HepG2 (cell line): ENCODE data around the gene NRG2. TPM values are rescaled to one million over a fixed set of nuclear protein-coding genes. Genes with fewer than 3 reads are reported as not detected.

Experiments used
- AGO2 ChIP-seq: fragments of 200-400 bp; formaldehyde crosslinking; optimal IDR thresholded peaks from 2 replicates; pipeline ENCODE3; 2017; ENCODE audit warnings: mild to moderate bottlenecking, low read depth, low read length, moderate library complexity
- BCLAF1 ChIP-seq: fragments of 450-650 bp; IDR thresholded peaks from 2 replicates; pipeline ENCODE4 v1.6.1; 2017; ENCODE audit warnings: mild to moderate bottlenecking
- CAMTA2 ChIP-seq: sonication (generic); formaldehyde crosslinking; IDR thresholded peaks from 2 replicates; pipeline ENCODE4 v1.4.0; 2020; ENCODE audit warnings: mild to moderate bottlenecking, missing genetic modification reagents, borderline replicate concordance
- EEA1 ChIP-seq: sonication (generic); formaldehyde crosslinking; IDR thresholded peaks from 2 replicates; pipeline ENCODE4 v1.5.1; 2020; ENCODE audit warnings: mild to moderate bottlenecking, missing genetic modification reagents, borderline replicate concordance
- FOXK2 ChIP-seq: fragments of 450-650 bp; IDR thresholded peaks from 2 replicates; pipeline ENCODE4 v1.6.1; 2016
- FOXP1 ChIP-seq, 2 experiments: fragments of 450-650 bp in 1 of 2; IDR thresholded peaks; 2 replicates each; pipeline ENCODE4 v1.6.1; 2017 to 2018; ENCODE audit warnings: antibody characterized with exemption in 1 of 2
- GATA4 ChIP-seq: sonication (generic); IDR thresholded peaks from 2 replicates; pipeline ENCODE4 v1.6.1; 2016; ENCODE audit warnings: antibody characterized with exemption, low read depth, borderline replicate concordance
- HMG20A ChIP-seq: IDR thresholded peaks from 2 replicates; pipeline ENCODE4 v1.6.1; 2016; ENCODE audit warnings: borderline replicate concordance
- IRF1 ChIP-seq: sonication (generic); formaldehyde crosslinking; IDR thresholded peaks from 2 replicates; pipeline ENCODE4 v1.4.0; 2020; ENCODE audit warnings: low read depth, mild to moderate bottlenecking, missing genetic modification reagents
- MXD4 ChIP-seq: IDR thresholded peaks from 2 replicates; pipeline ENCODE4 v1.6.1; 2016; ENCODE audit warnings: mild to moderate bottlenecking, missing biosample characterization, missing genetic modification reagents
- PRDM4 ChIP-seq: sonication (generic); formaldehyde crosslinking; IDR thresholded peaks from 2 replicates; pipeline ENCODE4 v1.9.0; 2021; ENCODE audit warnings: missing genetic modification reagents, borderline replicate concordance
- RBM39 ChIP-seq: fragments of 200-400 bp; formaldehyde crosslinking; IDR thresholded peaks from one replicate; pipeline ENCODE4 v1.6.1; 2018; ENCODE audit warnings: antibody characterized with exemption, mild to moderate bottlenecking, low read depth, low read length; ENCODE audit not compliant: poor library complexity, severe bottlenecking
- RORA ChIP-seq: sonication (generic); formaldehyde crosslinking; IDR thresholded peaks from 2 replicates; pipeline ENCODE4 v1.5.0; 2020; ENCODE audit warnings: mild to moderate bottlenecking, missing genetic modification reagents, moderate library complexity
- RXRB ChIP-seq: IDR thresholded peaks from 2 replicates; pipeline ENCODE4 v1.6.1; 2016; ENCODE audit warnings: borderline replicate concordance, missing genetic modification reagents, missing compliant biosample characterization
- ZBTB25 ChIP-seq: IDR thresholded peaks from 2 replicates; pipeline ENCODE4 v1.6.1; 2018; ENCODE audit warnings: missing genetic modification reagents
- ZNF292 ChIP-seq: sonication (generic); formaldehyde crosslinking; IDR thresholded peaks from 2 replicates; pipeline ENCODE4 v1.8.1; 2022; ENCODE audit warnings: mild to moderate bottlenecking, low read depth, missing genetic modification reagents, borderline replicate concordance
- ZNF34 ChIP-seq: sonication (generic); formaldehyde crosslinking; IDR thresholded peaks from 2 replicates; pipeline ENCODE4 v1.4.0; 2020; ENCODE audit warnings: mild to moderate bottlenecking, missing genetic modification reagents, borderline replicate concordance
- ZNF543 ChIP-seq: sonication (generic); formaldehyde crosslinking; IDR thresholded peaks from 2 replicates; pipeline ENCODE4 v1.4.0; 2020; ENCODE audit warnings: mild to moderate bottlenecking, missing genetic modification reagents
- ZNF569 ChIP-seq: sonication (generic); formaldehyde crosslinking; IDR thresholded peaks from 2 replicates; pipeline ENCODE4 v1.5.0; 2020; ENCODE audit warnings: mild to moderate bottlenecking, missing genetic modification reagents, moderate library complexity, borderline replicate concordance
- ZNF713 ChIP-seq: sonication (generic); formaldehyde crosslinking; IDR thresholded peaks from 2 replicates; pipeline ENCODE4 v1.4.0; 2020; ENCODE audit warnings: mild to moderate bottlenecking, missing genetic modification reagents
- ZNF772 ChIP-seq: sonication (generic); formaldehyde crosslinking; IDR thresholded peaks from 2 replicates; pipeline ENCODE4 v1.5.0; 2020; ENCODE audit warnings: mild to moderate bottlenecking, missing genetic modification reagents
- ZNF788 ChIP-seq: sonication (generic); formaldehyde crosslinking; IDR thresholded peaks from 2 replicates; pipeline ENCODE4 v1.5.0; 2020; ENCODE audit warnings: mild to moderate bottlenecking, missing genetic modification reagents, borderline replicate concordance
- polyA plus RNA-seq, 8 experiments: library from polyadenylated mRNA; depleted of rRNA in 3 of 8; stranded (reverse) in 7 of 8; unstranded in 1 of 8; fragments of >200 nt; fragmentation: Illumina TruSeq in 4 of 8; extraction: Trizol in 4 of 8; gene quantifications; 2 replicates each; pipeline versions ENCODE4 v1.2.1 to v1.2.3, GENCODE V29; 2011 to 2016; ENCODE audit warnings: low read depth in 4 of 8, missing spikeins in 1 of 8, mixed read lengths in 1 of 8; ENCODE audit not compliant: insufficient read depth in 1 of 8
- total RNA-seq, 5 experiments: library from RNA; depleted of rRNA; stranded (reverse); fragments of >200 nt; fragmentation: Illumina TruSeq; extraction: Trizol; gene quantifications; 2 replicates each; pipeline ENCODE4 v1.2.3, GENCODE V29; 2016; ENCODE audit warnings: low read depth in 1 of 5

NRG2 gene
- total and polyA plus RNA-seq, 2 of the 13 experiments (the other 11 are each of a cell fraction or from before 2014, with no cell fraction given): not detected

- TF ChIP-seq BCLAF1 (no peak), ZNF772 (CRISPR knock-in tag) (0 out of 2 replicates have a peak, but pooled peaks have one; percentile 24), ZNF788 (CRISPR knock-in tag) (peak; percentile 72; the same call in 1 of the 2 replicates), EEA1 (CRISPR knock-in tag) (no peak), AGO2 (no peak), FOXK2 (no peak), ZNF569 (no peak), ZNF543 (CRISPR knock-in tag) (0 out of 2 replicates have a peak, but pooled peaks have one; percentile 70), RXRB (peak; percentile 53; the same call in 1 of the 2 replicates), ZNF34 (CRISPR knock-in tag) (0 out of 2 replicates have a peak, but pooled peaks have one; percentile 59), HMG20A (0 out of 2 replicates have a peak, but pooled peaks have one; percentile 30), ZNF713 (CRISPR knock-in tag) (0 out of 2 replicates have a peak, but pooled peaks have one; percentile 67), GATA4 (no peak), PRDM4 (CRISPR knock-in tag) (no peak), MXD4 (0 out of 2 replicates have a peak, but pooled peaks have one; percentile 26), RBM39 (peak; percentile 39), ZBTB25 (no peak), IRF1 (CRISPR knock-in tag) (no peak), CAMTA2 (CRISPR knock-in tag) (no peak), FOXP1 (IDR thresholded peaks at IDR 0.05) (no peak), FOXP1 (CRISPR knock-in tag; IDR thresholded peaks at IDR 0.05) (no peak), ZNF292 (no peak; the same call in 1 of the 2 replicates), RORA (CRISPR knock-in tag) (no peak)
Measured at GRCh38 chr5:139968547-139969261, 74.4 kb downstream of the NRG2 start (continued).
